ENCODE measurements around the gene SNAP29.
A peak's percentile ranks its signal among the peaks of the same experiment; 100 is the strongest.
"Not testable (repeated sequence)": the region's sequence is repeated elsewhere in the genome, so short reads cannot be mapped to it uniquely, and the experiment has no call there.

SNAP29 gene

DNA sequence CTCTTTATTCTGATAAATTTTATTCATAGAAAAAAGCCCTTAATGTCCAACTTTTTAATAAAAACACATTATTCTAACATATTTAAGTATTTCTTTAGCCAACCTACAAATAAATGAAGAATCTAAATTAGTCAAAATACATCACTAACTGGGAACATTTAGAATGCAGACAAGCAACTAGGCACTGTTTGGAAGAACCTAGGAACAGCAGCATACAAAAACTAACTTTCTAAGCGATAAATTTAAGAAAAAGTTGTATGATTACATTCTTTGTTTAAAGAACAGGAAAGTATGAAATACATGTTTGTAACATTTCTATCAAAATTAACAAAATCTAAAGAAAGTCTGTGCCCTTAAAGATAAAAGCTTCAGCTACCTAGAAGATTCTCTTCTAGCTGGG, 35.5 kb upstream of the SNAP29 start:
- Mint-ChIP-seq H3K9me3 (no peaks in the 10 kb centered on the region), H3K4me1 (no peaks in the 10 kb centered on the region), H3K27me3 (no peaks in the 10 kb centered on the region), H3K4me3 (no peak overlapping the region), H3K36me3 (peaks cover 28 to 45% of the 10 kb centered on the region in 2 donors), H3K27ac (no peak overlapping the region)
- no peak for ATAC-seq (replicated peaks)
- no peak for DNase-seq

- H3K36me3 Mint-ChIP-seq, result peaks cover 32 to 52% of the 10 kb centered on the region in 2 donors
Measured at GRCh38 chr22:20825216-20825615, 33.6 kb upstream of the SNAP29 start.

GRCh38 chr22:20825624-20826023, 33.2 kb upstream of the SNAP29 start:
- ATAC-seq (replicated peaks), result no peak
- Mint-ChIP-seq H3K4me1 (no peaks in the 10 kb centered on the region), H3K4me3 (no peak overlapping the region), H3K27me3 (no peaks in the 10 kb centered on the region), H3K36me3 (peaks cover 36 to 54% of the 10 kb centered on the region in 2 donors), H3K9me3 (no peaks in the 10 kb centered on the region), H3K27ac (no peak overlapping the region)
- no peak for DNase-seq

More at GRCh38 chr22:20825216-20825615, 33.6 kb upstream of the SNAP29 start:
- H3K4me3 Mint-ChIP-seq; ATAC-seq (replicated peaks); DNase-seq; H3K27me3 Mint-ChIP-seq; H3K9me3 Mint-ChIP-seq; H3K4me1 Mint-ChIP-seq; H3K27ac Mint-ChIP-seq: not testable (repeated sequence)

- not testable (repeated sequence) for ATAC-seq (replicated peaks); H3K9me3 Mint-ChIP-seq; H3K27ac Mint-ChIP-seq; DNase-seq; H3K27me3 Mint-ChIP-seq; H3K4me1 Mint-ChIP-seq; H3K4me3 Mint-ChIP-seq
- peaks cover 36 to 61% of the 10 kb centered on the region in 2 donors for H3K36me3 Mint-ChIP-seq
Measured at GRCh38 chr22:20826373-20827152, 32.2 kb upstream of the SNAP29 start.

GRCh38 chr22:20829491-20830134, 29.2 kb upstream of the SNAP29 start:
- no peaks in the 10 kb centered on the region for H3K27me3 Mint-ChIP-seq
- DNase-seq (no peak), ATAC-seq (replicated peaks) (no peak)
- no peaks in the 10 kb centered on the region for H3K9me3 Mint-ChIP-seq
- no peak overlapping the region for H3K4me3 Mint-ChIP-seq
- H3K36me3 Mint-ChIP-seq, result peaks cover 47 to 69% of the 10 kb centered on the region in 2 donors
- peak overlapping the region; percentile 63 for H3K27ac Mint-ChIP-seq
- H3K4me1 Mint-ChIP-seq, result peaks cover 0 to 4% of the 10 kb centered on the region in 2 donors

DNA sequence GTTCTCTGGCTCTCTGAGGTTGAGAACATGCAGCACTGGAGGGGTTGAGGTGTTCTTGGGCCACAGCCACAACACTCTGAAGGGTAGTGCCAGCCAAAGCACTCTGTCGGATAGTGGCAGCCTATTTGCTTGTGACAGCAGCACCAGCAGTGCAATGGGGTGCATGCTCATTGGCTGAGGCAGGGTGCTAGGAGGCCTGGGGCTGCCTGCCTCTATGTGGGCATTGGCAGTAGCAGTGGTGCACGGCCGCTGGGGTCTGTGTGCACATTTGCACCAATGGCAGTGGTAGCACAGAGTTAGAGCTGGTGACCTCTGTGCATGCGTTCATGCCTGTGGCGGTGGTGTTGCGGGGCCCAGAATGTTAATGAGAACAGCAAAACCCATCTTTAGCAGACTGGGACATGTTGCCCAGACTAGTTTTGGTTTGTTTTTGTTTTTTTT, 25.6 kb upstream of the SNAP29 start:
- DNase-seq, result no peak
- no peak overlapping the region for H3K27ac Mint-ChIP-seq
- H3K4me1 Mint-ChIP-seq, result peaks cover 2 to 10% of the 10 kb centered on the region in 2 donors
- H3K4me3 Mint-ChIP-seq, result no peak overlapping the region
- no peaks in the 10 kb centered on the region for H3K9me3 Mint-ChIP-seq
- no peaks in the 10 kb centered on the region for H3K27me3 Mint-ChIP-seq
- H3K36me3 Mint-ChIP-seq, result peaks cover 34 to 57% of the 10 kb centered on the region in 2 donors
- ATAC-seq (replicated peaks), result no peak

DNA sequence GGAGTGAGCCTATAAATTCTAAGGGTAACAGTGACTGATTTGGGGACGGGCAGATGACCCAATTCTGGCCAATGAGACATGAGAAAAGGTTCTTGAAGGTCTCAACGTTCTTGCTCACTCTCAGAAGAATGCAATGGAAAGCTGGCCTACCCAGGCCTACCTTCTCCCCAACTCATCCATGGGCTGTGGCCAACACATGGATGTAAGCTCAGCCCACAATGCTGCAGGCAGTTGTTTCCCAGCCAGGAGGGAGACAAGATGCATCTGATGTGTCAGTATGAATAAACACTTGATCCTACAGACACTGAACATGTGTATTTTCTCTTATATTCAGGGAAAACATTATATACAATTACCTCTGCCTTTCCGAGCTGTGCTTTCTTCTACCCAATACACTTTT, 24.6 kb upstream of the SNAP29 start:
- Mint-ChIP-seq H3K4me1 (peaks cover 4 to 10% of the 10 kb centered on the region in 2 donors), H3K27ac (no peak overlapping the region), H3K9me3 (no peaks in the 10 kb centered on the region), H3K27me3 (no peaks in the 10 kb centered on the region), H3K4me3 (no peak overlapping the region), H3K36me3 (peaks cover 31 to 49% of the 10 kb centered on the region in 2 donors)
- no peak for DNase-seq
- no peak for ATAC-seq (replicated peaks)

DNA sequence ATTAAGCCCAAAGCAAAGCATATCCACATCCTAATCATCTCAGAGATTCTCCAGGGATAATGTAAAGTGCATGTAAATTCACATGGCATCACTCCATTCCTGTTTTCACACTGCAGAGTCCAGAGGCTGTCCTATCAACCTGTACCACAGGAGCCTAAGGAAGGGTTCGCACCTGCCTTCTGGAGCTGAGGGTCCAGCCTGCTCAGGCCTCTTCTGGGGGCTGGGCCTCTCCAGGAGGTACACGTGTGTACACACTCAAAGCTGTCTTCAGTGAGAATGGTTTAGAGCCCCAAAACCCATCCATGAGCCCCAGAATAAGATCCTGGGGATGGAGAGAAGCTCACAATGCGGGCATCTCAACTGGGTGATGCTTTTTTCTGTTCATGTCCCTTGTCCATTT, 24.1 kb upstream of the SNAP29 start:
- Mint-ChIP-seq H3K36me3 (peaks cover 26 to 44% of the 10 kb centered on the region in 2 donors), H3K9me3 (no peaks in the 10 kb centered on the region), H3K27ac (no peak overlapping the region), H3K4me1 (peaks cover 4 to 10% of the 10 kb centered on the region in 2 donors), H3K27me3 (no peaks in the 10 kb centered on the region), H3K4me3 (no peak overlapping the region)
- no peak for ATAC-seq (replicated peaks)
- no peak for DNase-seq

DNA sequence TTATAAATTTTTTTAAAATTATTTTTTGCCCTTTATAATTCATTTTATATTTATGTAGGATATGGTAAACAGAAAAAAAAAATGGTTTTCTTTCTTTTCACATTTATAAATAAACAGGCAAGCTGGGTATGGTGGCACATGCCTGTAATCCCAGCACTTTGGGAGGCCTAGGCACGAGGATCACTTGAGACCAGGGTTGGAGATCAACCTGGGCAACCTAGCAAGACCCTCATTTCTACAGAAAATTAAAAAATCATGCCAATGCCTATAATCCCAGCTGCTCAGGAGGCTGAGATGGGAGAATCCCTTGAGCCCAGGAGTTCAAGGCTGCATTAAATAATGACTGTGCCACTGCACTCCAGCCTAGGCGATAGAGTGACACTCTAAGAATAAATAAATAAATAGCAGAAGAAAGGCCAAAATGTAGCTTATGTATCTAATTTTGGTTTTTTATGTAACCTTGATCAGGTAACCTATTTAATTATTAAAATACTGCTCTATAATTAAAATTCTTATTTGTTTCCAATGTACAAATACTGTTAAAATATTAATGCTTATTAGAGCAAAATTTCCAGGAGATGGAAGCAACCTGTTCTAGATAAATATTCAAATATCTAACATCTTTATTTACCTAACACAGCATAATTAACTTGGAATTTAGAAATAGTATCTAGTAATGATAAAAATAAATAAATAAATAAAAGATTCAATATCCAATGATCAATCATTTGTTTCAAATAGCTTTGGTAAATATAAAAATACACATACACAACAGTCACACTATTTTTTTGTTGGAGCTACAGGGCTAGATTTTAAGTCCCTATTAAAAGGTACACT, 21.6 kb upstream of the SNAP29 start:
- ATAC-seq (replicated peaks) (no peak), DNase-seq (no peak)
- Mint-ChIP-seq H3K4me3 (no peak overlapping the region), H3K27ac (no peak overlapping the region), H3K36me3 (peaks cover 12 to 29% of the 10 kb centered on the region in 2 donors), H3K4me1 (peaks cover 20 to 31% of the 10 kb centered on the region in 2 donors), H3K27me3 (no peaks in the 10 kb centered on the region), H3K9me3 (no peaks in the 10 kb centered on the region)

DNA sequence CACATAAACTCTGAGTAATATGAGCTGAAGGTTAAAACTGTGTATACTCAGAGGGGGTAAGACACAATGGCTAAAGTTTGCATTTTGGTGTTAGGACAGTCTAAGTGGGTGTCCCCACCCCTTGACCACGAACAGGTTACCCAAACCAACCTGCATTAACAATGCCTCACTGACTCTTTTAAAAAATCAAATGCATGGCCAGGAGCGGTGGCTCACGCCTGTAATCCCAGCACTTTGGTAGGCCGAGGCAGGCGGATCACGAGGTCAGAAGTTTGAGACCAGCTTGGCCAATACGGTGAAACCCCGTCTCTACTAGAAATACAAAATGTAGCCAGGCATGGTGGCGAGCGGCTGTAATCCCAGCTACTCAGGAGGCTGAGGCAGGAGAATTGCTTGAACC, 19.5 kb upstream of the SNAP29 start:
- Mint-ChIP-seq H3K36me3 (peaks cover 2 to 15% of the 10 kb centered on the region in 2 donors), H3K4me1 (peaks cover 26 to 34% of the 10 kb centered on the region in 2 donors)
- DNase-seq; H3K27me3 Mint-ChIP-seq; ATAC-seq (replicated peaks); H3K9me3 Mint-ChIP-seq; H3K27ac Mint-ChIP-seq; H3K4me3 Mint-ChIP-seq: not testable (repeated sequence)

DNA sequence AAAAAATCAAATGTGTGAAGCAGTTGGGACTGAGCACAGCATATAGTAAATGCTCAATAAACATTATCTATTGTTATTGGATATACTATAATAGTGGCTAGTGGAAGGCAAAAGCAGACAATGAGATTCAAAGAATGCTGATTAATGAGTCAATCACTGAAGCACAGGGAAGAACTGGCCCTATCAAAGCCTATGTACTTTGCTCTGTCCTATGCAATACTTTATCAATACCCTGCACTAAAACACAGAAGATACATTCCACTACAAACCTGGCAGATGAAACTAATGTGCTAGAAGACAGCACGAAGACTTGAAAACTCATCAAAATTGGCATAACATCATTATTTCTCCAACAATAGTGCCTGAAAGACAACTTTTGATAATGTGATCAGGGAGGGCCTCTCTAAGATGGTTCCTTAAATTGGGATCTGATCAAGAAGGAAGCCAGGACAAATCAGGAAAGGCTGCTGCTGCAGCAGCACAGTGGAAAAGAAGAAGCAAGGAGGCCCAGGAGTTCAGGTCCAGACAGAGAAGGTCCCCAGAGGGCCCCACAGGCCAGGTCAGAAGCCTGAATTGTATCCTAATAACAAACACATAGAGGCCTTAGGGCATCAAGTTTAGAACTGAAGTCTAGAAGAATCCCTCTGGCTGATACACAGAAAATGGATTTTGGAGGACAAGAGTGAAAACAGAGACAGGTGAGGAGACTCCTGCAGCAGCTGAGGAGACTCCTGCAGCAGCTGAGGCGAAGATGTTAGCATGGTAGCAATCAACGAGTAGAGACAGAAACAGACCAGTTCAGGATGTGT, 18.8 kb upstream of the SNAP29 start:
- Mint-ChIP-seq H3K4me3 (no peak overlapping the region), H3K36me3 (peaks cover under 1 to 10% of the 10 kb centered on the region in 2 donors), H3K4me1 (peaks cover 26 to 34% of the 10 kb centered on the region in 2 donors), H3K27me3 (no peaks in the 10 kb centered on the region), H3K9me3 (no peaks in the 10 kb centered on the region), H3K27ac (no peak overlapping the region)
- no peak for ATAC-seq (replicated peaks)
- DNase-seq, result no peak

GRCh38 chr22:20840646-20841371, 18.0 kb upstream of the SNAP29 start:
- H3K4me3 Mint-ChIP-seq, result no peak overlapping the region
- H3K27ac Mint-ChIP-seq, result no peak overlapping the region
- H3K4me1 Mint-ChIP-seq, result peaks cover 26 to 34% of the 10 kb centered on the region in 2 donors
- ATAC-seq (replicated peaks), result no peak
- no peaks in the 10 kb centered on the region for H3K9me3 Mint-ChIP-seq
- no peaks in the 10 kb centered on the region for H3K27me3 Mint-ChIP-seq
- peaks cover 0 to 7% of the 10 kb centered on the region in 2 donors for H3K36me3 Mint-ChIP-seq
- DNase-seq, result no peak

- peaks cover 0 to 7% of the 10 kb centered on the region in 2 donors for H3K36me3 Mint-ChIP-seq
- ATAC-seq (replicated peaks), result no peak
- H3K4me3 Mint-ChIP-seq, result no peak overlapping the region
- H3K4me1 Mint-ChIP-seq, result peaks cover 26 to 37% of the 10 kb centered on the region in 2 donors
- no peak for DNase-seq
- H3K9me3 Mint-ChIP-seq, result no peaks in the 10 kb centered on the region
- no peaks in the 10 kb centered on the region for H3K27me3 Mint-ChIP-seq
- H3K27ac Mint-ChIP-seq, result no peak overlapping the region
Measured at GRCh38 chr22:20843501-20843900, 15.3 kb upstream of the SNAP29 start.

Data from stimulated activated naive B cell treated with anti-CD40 and anti-IgM and Interleukin-4, amounts not matched to agents 10 μg/mL and 1 μg/mL and 100 μg/mL, for 72 hours (primary cell).